IPS-NIHi7 (cell line): ENCODE data around the gene ADIPOQ.
"Not testable (repeated sequence)": the region's sequence is repeated elsewhere in the genome, so short reads cannot be mapped to it uniquely, and the experiment has no call there.

ENCODE experiments used
- DNase-seq: peaks from one replicate; pipeline ENCODE4 v3.0.0; 2012; ENCODE audit warnings: mixed read lengths; ENCODE audit errors: extremely low spot score

The ADIPOQ gene

DNA sequence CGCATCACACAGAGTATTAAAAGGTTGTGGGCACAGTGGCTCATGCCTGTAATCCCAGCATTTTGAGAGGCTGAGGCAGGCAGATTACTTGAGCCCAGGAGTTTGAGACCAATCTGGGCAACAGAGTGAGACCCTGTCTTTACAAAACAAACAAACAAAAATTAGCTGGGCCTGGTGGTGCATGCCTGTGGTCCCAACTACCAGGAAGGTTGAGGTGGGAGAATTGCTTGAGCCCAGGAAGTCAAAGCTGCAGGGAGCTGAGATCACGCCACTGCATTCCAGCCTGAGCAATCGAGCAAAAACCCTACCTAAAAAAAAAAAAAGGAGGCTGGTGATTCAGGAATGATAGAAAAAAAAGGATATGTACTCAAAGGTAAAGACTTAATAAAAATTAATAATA lies 59.6 kb downstream of the ADIPOQ start:
- no peak for DNase-seq

DNA sequence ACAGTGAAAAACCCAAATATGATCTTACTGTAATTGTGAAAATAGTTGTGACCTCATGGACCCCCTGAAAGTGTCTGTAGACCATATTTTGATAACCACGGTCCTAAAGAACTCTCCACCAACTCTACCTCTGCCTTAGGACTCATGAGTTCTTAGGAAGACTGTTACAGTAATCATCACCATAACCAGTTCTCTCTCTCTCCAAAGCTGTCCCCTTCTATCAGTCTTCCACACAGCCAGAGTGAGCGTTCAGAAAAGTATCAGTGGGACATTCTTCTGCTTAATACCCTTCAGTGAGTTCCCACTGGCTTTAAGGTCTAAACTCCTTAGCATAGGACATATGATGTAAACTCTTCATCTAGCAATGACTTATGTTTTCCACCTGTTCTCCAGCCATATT lies 60.2 kb downstream of the ADIPOQ start:
- no peak for DNase-seq

DNA sequence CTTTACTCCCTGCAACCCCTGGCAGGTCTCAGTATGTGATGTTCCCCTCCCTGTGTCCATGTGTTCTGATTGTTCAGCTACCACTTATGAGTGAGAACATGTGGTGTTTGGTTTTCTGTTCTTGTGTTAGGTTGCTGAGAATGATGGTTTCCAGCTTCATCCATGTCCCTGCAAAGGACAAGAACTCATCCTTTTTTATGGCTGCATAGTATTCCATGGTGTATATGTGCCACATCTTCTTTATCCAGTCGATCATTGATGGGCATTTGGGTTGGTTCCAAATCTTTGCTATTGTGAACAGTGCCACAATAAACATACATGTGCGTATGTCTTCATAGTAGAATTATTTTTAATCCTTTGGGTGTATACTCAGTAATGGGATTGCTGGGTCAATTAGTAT lies 61.2 kb downstream of the ADIPOQ start:
- not testable (repeated sequence) for DNase-seq

DNA sequence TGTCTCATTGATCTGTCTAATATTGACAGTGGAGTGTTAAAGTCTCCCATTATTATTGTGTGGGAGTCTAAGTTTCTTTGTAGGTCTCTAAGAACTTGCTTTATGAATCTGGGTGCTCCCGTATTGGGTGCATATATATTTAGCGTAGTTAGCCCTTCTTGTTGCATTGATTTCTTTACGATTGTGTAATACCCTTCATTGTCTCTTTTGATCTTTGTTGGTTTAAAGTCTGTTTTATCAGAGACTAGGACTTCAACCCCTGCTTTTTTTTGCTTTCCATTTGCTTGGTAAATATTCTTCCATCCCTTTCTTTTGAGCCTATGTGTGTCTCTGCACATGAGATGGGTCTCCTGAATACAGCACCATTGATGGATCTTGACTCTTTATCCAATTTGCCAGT lies 64.6 kb downstream of the ADIPOQ start:
- not testable (repeated sequence) for DNase-seq
